ENCODE data around the gene AEBP2.
"Not testable (repeated sequence)": the region's sequence is repeated elsewhere in the genome, so short reads cannot be mapped to it uniquely, and the experiment has no call there.

AEBP2 gene

GRCh38 chr12:19423166-19423930 lies 15.9 kb upstream of the AEBP2 start:
- TF ChIP-seq CTCF (IDR thresholded peaks at IDR 0.05; ENCODE audit: insufficient read depth, missing control alignments): no peak
- FAIRE-seq (no peak), DNase-seq (ENCODE audit: insufficient read length, low spot score) (no peak)

GRCh38 chr12:19428246-19428645 lies 11.0 kb upstream of the AEBP2 start:
- FAIRE-seq (no peak), DNase-seq (ENCODE audit: insufficient read length, low spot score) (no peak)
- TF ChIP-seq CTCF (IDR thresholded peaks at IDR 0.05; ENCODE audit: insufficient read depth, missing control alignments): no peak

- FAIRE-seq; DNase-seq (ENCODE audit: insufficient read length, low spot score): not testable (repeated sequence)
Measured at GRCh38 chr12:19429491-19429890, 9.8 kb upstream of the AEBP2 start.

- no peak for FAIRE-seq
- TF ChIP-seq CTCF (IDR thresholded peaks at IDR 0.05; ENCODE audit: insufficient read depth, missing control alignments): no peak
- no peak for DNase-seq (ENCODE audit: insufficient read length, low spot score)
Measured at GRCh38 chr12:19430988-19431387, 8.3 kb upstream of the AEBP2 start.

GRCh38 chr12:19431407-19432308 lies 7.6 kb upstream of the AEBP2 start:
- no peak for TF ChIP-seq CTCF (IDR thresholded peaks at IDR 0.05; ENCODE audit: insufficient read depth, missing control alignments)
- DNase-seq (ENCODE audit: insufficient read length, low spot score): no peak
- FAIRE-seq: no peak

- TF ChIP-seq CTCF (IDR thresholded peaks at IDR 0.05; ENCODE audit: insufficient read depth, missing control alignments): no peak
- FAIRE-seq: no peak
Measured at GRCh38 chr12:19432309-19433170, 6.8 kb upstream of the AEBP2 start.

GRCh38 chr12:19434538-19434937 lies 4.8 kb upstream of the AEBP2 start:
- no peak for DNase-seq (ENCODE audit: insufficient read length, low spot score)
- no peak for FAIRE-seq
- TF ChIP-seq CTCF (IDR thresholded peaks at IDR 0.05; ENCODE audit: insufficient read depth, missing control alignments): no peak

More at GRCh38 chr12:19432309-19433170, 6.8 kb upstream of the AEBP2 start:
- no peak for DNase-seq (ENCODE audit: insufficient read length, low spot score)
